Thoracic aorta (tissue), 2 donors: ENCODE results near the gene NFKBIL1. TPM values are rescaled to one million over a fixed set of nuclear protein-coding genes. Genes with fewer than 3 reads are reported as not detected.

Experiments
- ATAC-seq: fragments of 150-250 bp; one replicate; pipeline ENCODE4 v1.8.0; 2017; ENCODE audit warnings: low read depth; ENCODE audit not compliant: insufficient number of reproducible peaks, low FRiP score
- DNase-seq: peaks from one replicate; pipeline ENCODE4 v3.0.0-alpha.2; 2020; ENCODE audit warnings: low spot score
- H3K27ac ChIP-seq, 2 donors: fragments of 200-600 bp; sonication (generic); 1 replicate in 1 of 2; 2 replicates in 1 of 2; pipeline ENCODE4 v1.5.1; 2016; ENCODE audit warnings: mild to moderate bottlenecking in 2 of 2, moderate library complexity in 2 of 2
- H3K27me3 ChIP-seq: fragments of 200-600 bp; sonication (generic); replicated peaks from 2 replicates; pipeline ENCODE4 v1.6.0; 2016; ENCODE audit warnings: mild to moderate bottlenecking; ENCODE audit not compliant: insufficient read depth
- H3K36me3 ChIP-seq: fragments of 200-600 bp; sonication (generic); one replicate; pipeline ENCODE4 v1.5.1; 2016
- H3K4me1 ChIP-seq, 2 donors: fragments of 200-600 bp; sonication (generic); 1 replicate in 1 of 2; 2 replicates in 1 of 2; pipeline versions ENCODE4 v1.5.1 to v1.6.0; 2016; ENCODE audit warnings: low read depth in 2 of 2, mild to moderate bottlenecking in 1 of 2; ENCODE audit not compliant: control insufficient read depth in 1 of 2
- H3K4me3 ChIP-seq: fragments of 200-600 bp; sonication (generic); 2 replicates; pipeline ENCODE4 v1.5.1; 2016; ENCODE audit warnings: mild to moderate bottlenecking
- H3K9me3 ChIP-seq: fragments of 200-600 bp; sonication (generic); 2 replicates; pipeline ENCODE4 v1.5.1; 2016
- total RNA-seq, 2 donors: library from RNA; depleted of rRNA; stranded (reverse); fragments of >200 nt; gene quantifications; one replicate each; pipeline versions ENCODE4 v1.1.0 to v1.2.3, GENCODE V29; 2016
- TF ChIP-seq, protein P1 (sequence below): fragments of 200-600 bp; sonication (generic); IDR thresholded peaks from one replicate; pipeline ENCODE4 v1.5.1; 2019; ENCODE audit warnings: antibody characterized with exemption

The NFKBIL1 gene
- total RNA-seq, 2 donors from 2014 or later = 23.8 to 24.2 TPM

GRCh38 chr6:31528821-31529328 is 18.5 kb upstream of the NFKBIL1 start, which contains the start of gene MCCD1:
Gene MCCD1 (plus strand): TSS chr6:31528962. CDS start chr6:31529015, 53 bp downstream.
- no peaks in the 10 kb centered on the region for H3K4me1 ChIP-seq
- no peaks in the 10 kb centered on the region for H3K27me3 ChIP-seq
- no peak for ATAC-seq
- H3K27ac ChIP-seq = no peak within 1 kb of the TSS
- no peak for DNase-seq
- H3K9me3 ChIP-seq = no peaks in the 10 kb centered on the region
- TF ChIP-seq, protein P1, sequence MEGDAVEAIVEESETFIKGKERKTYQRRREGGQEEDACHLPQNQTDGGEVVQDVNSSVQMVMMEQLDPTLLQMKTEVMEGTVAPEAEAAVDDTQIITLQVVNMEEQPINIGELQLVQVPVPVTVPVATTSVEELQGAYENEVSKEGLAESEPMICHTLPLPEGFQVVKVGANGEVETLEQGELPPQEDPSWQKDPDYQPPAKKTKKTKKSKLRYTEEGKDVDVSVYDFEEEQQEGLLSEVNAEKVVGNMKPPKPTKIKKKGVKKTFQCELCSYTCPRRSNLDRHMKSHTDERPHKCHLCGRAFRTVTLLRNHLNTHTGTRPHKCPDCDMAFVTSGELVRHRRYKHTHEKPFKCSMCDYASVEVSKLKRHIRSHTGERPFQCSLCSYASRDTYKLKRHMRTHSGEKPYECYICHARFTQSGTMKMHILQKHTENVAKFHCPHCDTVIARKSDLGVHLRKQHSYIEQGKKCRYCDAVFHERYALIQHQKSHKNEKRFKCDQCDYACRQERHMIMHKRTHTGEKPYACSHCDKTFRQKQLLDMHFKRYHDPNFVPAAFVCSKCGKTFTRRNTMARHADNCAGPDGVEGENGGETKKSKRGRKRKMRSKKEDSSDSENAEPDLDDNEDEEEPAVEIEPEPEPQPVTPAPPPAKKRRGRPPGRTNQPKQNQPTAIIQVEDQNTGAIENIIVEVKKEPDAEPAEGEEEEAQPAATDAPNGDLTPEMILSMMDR = no peak
- no peak within 1 kb of the TSS for H3K4me3 ChIP-seq
- peaks cover 28% of the 10 kb centered on the region for H3K36me3 ChIP-seq

DNA sequence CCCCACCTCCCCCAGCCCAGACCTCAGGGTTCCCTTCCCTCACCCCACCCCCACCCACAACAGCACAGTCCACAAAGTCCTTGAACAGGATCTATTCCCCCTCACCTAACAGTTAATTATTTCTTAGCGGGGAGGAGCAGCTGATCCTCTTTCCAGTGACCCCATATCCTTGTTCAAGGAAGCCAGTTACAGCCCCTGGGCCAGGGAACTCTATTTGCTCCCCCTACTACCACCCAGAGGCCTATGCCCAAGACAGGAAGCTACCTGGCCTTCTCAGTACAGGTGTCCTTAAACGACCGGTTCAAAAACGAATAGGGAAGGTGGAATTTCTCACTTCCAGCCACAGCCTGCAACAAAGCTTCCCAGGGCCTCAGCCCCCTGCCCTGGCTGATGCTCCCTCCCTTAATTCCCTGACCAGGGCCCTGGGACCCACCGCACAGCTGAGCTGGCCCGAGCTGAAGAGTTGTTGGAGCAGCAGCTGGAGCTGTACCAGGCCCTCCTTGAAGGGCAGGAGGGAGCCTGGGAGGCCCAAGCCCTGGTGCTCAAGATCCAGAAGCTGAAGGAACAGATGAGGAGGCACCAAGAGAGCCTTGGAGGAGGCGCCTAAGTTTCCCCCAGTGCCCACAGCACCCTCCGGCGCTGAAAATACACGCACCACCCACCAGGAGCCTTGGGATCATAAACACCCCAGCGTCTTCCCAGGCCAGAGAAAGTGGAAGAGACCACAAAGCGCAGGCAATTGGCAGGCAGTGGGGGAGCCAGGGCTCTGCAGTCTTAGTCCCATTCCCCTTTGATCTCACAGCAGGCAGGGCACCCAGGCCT is 17.9 kb upstream of the NFKBIL1 start:
- Histone ChIP-seq H3K4me3 (no peak overlapping the region), H3K9me3 (no peaks in the 10 kb centered on the region), H3K27me3 (no peaks in the 10 kb centered on the region), H3K4me1 (no peaks in the 10 kb centered on the region), H3K36me3 (peaks cover 35% of the 10 kb centered on the region), H3K27ac (no peak overlapping the region)
- no peak for DNase-seq
- TF ChIP-seq, protein P1 = no peak
- no peak for ATAC-seq

GRCh38 chr6:31530659-31531058 is 16.7 kb upstream of the NFKBIL1 start:
- TF ChIP-seq, protein P1 = no peak
- Histone ChIP-seq H3K27ac (no peak overlapping the region), H3K36me3 (peaks cover 46% of the 10 kb centered on the region), H3K27me3 (no peaks in the 10 kb centered on the region), H3K9me3 (no peaks in the 10 kb centered on the region), H3K4me1 (no peaks in the 10 kb centered on the region), H3K4me3 (no peak overlapping the region)
- ATAC-seq (no peak), DNase-seq (no peak)

GRCh38 chr6:31531162-31531561 is 16.2 kb upstream of the NFKBIL1 start:
- peaks cover 51% of the 10 kb centered on the region for H3K36me3 ChIP-seq
- DNase-seq = no peak
- no peaks in the 10 kb centered on the region for H3K27me3 ChIP-seq
- H3K9me3 ChIP-seq = no peaks in the 10 kb centered on the region
- H3K27ac ChIP-seq = no peak overlapping the region
- ATAC-seq = no peak
- TF ChIP-seq, protein P1 = no peak
- no peaks in the 10 kb centered on the region for H3K4me1 ChIP-seq
- no peak overlapping the region for H3K4me3 ChIP-seq

DNA sequence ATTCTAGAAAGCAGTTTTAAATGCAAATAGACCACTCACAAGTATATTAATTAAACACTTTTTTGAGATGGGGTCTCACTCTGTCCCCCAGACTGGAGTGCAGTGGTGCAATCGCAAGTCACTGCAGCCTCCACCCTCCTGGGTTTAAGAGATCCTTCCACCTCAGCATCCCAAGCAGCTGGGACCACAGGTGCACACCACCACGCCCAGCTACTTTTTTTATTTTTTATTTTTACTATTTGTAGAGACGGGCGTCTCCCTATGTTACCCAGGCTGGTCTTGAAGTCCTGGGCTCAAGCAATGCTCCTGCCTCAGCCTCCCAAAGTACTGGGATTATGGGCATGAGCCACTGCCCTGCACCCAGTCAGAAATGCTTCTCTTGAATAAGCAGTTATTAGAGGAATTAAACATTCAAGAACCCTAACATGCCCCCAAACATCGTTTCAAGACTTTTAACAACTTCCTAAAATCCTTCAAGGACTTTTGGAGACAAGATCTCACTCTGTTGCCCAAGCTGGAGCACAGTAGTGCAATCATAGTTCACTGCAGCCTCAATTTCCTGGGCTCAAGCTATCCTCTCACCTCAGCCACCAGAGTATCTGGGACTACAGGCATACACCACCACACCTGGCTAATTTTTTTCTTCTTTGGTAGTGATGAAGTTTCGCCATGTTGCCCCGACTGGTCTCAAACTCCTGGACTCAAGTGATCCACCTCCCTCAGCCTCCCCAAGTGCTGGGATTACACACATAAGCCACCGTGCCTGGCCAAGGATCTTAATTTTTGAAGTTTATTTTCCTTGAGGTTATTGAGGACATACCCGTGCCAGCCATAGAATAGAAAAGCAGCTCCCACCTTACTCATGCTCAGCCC is 15.4 kb upstream of the NFKBIL1 start:
- TF ChIP-seq, protein P1 = no peak
- Histone ChIP-seq H3K4me1 (no peaks in the 10 kb centered on the region), H3K27me3 (no peaks in the 10 kb centered on the region), H3K36me3 (peaks cover 57% of the 10 kb centered on the region), H3K27ac (no peak overlapping the region), H3K9me3 (no peaks in the 10 kb centered on the region), H3K4me3 (no peak overlapping the region)
- DNase-seq (no peak), ATAC-seq (no peak)
